ENCODE data around the gene IMPDH2.

Gene IMPDH2

DNA sequence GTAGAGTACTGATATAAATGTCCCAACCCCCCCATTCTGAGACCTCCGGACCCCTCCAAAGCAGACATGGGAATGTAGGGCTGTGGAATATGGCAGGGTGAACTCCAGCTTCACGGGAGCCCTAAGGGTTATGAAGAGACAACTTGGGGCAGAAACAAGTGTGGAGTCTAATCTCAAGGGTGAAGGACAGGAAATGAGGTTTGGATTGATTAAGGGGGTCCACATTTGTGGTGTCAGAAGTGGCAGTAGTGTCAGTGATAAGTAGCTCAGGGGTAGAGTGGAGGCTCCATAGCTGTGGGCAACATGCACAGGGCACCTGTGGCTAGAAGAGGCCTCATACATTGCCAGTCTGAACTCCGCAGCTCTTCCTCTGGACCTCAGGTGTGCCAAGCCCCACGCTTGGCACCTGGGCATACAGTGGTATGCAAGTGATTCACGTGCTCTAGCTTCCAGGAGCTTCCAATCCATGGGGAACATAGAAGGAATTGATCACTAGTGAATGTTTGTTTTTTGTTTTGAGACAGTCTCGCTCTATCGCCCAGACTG lies 43.3 kb downstream of the IMPDH2 start:
- no peak for DNase-seq (ENCODE audit: extremely low spot score, insufficient read length, low read depth)
- no peak for FAIRE-seq

DNA sequence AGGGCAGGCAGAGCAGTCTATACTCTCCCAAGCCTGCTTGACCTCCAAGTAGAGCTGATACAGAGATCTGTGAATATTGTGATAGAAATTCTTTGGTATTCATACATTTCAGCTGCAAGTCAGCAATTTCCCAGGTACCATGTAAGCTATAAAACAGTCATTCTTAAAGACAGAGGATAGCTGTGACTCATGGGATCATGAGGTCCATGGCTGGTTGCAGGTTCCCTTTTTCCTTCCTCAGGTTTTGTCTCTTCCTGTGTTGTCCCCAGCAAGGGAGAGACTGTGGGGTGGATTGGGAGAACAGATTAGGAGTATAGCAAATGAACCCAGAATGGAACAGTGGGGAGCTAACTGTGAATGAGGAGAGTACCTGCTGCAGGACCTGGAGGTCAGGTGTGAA lies 44.5 kb downstream of the IMPDH2 start:
- DNase-seq (ENCODE audit: extremely low spot score, insufficient read length, low read depth) = no peak

DNA sequence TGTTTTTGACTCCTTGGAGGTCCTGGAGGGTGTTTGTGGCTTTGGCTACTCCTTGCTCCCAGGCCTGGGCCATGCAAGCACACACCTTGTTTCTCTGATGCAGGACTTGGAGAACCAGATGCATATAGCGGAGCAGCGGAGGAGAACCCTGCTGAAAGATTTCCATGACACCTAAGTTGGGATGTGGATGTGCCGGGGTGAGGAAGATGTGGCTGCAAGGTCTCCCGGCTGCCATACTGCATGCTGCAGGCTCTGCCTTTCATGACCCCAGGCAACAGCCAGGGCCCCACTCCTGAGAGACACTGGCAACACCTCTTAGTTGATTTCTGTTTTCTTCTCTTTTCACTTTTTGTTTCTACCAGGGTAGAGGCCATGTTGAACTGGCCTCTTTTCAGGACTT lies 46.1 kb downstream of the IMPDH2 start:
- FAIRE-seq = no peak
- DNase-seq (ENCODE audit: extremely low spot score, insufficient read length, low read depth) = no peak

More for the DNA sequence above, 44.5 kb downstream of the IMPDH2 start:
- no peak for FAIRE-seq

DNA sequence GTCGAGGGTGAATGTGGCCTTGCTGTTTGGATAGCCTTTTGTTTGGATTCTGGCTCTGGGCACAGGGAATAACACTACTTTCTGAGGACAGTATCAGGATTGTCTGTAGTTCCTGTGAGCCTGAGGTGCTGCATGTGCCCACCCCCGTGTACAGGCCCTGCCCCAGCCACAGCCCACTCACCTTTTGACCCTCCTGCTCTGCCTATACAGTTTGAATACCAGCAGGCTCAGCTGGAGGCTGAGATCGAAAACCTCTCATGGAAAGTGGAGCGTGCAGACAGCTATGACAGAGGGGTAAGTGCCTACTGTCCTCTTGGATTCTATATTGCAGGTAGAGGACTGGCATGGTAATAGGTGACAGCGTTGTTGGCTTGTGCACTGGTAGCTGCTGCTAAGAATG lies 46.5 kb downstream of the IMPDH2 start:
- DNase-seq (ENCODE audit: extremely low spot score, insufficient read length, low read depth) = no peak
- FAIRE-seq = no peak

DNA sequence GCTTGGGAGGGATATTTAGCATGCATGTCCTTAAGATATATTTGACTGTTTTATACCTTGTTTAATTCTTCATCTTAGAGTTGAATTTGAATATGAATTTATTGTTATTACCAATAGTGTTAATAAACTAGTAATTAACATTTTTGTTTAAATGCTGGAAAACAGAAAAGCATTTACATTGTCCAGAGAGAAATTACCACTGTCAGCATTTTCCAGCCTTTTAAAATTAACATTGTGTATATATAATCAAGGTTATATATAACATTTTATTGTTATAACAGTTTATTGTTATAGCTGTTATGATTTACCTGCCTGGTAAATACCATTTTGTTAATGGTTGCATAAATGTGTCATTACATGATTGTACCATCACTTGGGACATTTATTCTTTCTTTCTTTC lies 47.2 kb downstream of the IMPDH2 start:
- no peak for FAIRE-seq
- DNase-seq (ENCODE audit: extremely low spot score, insufficient read length, low read depth) = no peak

DNA sequence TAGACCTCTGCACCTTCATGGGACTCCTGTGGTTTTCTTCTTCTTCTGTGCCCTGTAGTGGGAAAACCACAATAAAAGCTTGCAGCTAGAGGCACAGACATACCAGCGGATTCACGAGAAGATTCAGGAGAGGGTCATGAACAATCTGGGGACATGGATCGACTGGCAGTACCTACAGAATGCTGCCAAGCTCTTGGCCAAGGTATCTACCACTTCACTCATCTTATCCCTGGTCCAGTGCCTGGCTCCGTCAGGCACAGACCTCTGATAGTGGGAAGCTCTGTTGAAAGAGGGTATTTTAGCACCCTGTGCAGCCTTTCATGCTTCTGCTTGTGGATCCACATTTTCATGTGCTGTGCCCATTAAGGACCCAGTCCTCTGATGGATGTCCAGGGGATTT lies 48.9 kb downstream of the IMPDH2 start:
- no peak for FAIRE-seq
- no peak for DNase-seq (ENCODE audit: extremely low spot score, insufficient read length, low read depth)

DNA sequence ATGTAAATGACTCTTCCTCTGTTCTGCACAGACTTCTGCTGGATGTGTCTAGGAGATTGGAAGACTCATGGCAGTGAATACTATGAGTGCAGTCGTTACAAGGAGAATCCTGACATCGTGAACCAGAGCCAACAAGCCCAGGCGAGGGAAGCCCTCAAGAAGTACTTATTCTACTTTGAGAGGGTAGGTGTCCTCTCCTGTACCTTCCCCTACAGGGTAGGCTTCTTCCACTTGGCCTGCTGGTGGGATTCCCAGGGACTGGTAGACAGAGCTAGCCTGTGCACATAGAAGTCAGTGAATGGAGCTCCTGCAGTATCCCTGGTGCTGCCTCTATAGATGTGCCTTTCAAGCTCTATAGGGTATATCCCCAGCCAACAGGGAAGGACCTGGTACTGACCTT lies 49.7 kb downstream of the IMPDH2 start:
- DNase-seq (ENCODE audit: extremely low spot score, insufficient read length, low read depth) = no peak
- FAIRE-seq = no peak

All from GM18507 (cell line).